Kidney (tissue), 14 donors: Measurements from ENCODE around the gene ADORA3. TPM values are rescaled to one million over a fixed set of nuclear protein-coding genes. Genes with fewer than 3 reads are reported as not detected.
A peak's percentile ranks its signal among the peaks of the same experiment; 100 is the strongest.

ENCODE experiments used
- DNase-seq, 5 donors: peaks; one replicate each; pipeline ENCODE4 v3.0.0-alpha.2; 2013 to 2020
- FAIRE-seq: peaks from 2 replicates; lab custom pipeline; 2012; peaks lifted over from hg19 to GRCh38; lab: Jason Lieb, UNC
- H3K27ac ChIP-seq, 2 donors: one replicate each; pipeline ENCODE4 v1.7.0; 2013; ENCODE audit warnings: low read depth in 2 of 2, low read length in 2 of 2, inconsistent platforms in 1 of 2
- H3K27me3 ChIP-seq: one replicate; pipeline ENCODE4 v1.7.1; 2013; ENCODE audit warnings: low read length, inconsistent platforms; ENCODE audit not compliant: control insufficient read depth, insufficient read depth
- H3K36me3 ChIP-seq, 3 donors: one replicate each; pipeline versions ENCODE4 v1.7.0 to v1.7.1; 2013; ENCODE audit warnings: low read length in 3 of 3, control low read depth in 1 of 3, inconsistent platforms in 1 of 3; ENCODE audit not compliant: insufficient read depth in 3 of 3, control insufficient read depth in 2 of 3
- H3K4me1 ChIP-seq, 3 donors: one replicate each; pipeline versions ENCODE4 v1.7.0 to v1.7.1; 2013; ENCODE audit warnings: low read length in 3 of 3, inconsistent platforms in 1 of 3, low read depth in 1 of 3; ENCODE audit not compliant: control insufficient read depth in 2 of 3, insufficient read depth in 2 of 3
- H3K4me3 ChIP-seq, 3 donors: one replicate each; pipeline versions ENCODE4 v1.7.0 to v1.8.1; 2013; ENCODE audit warnings: low read length in 3 of 3, control low read depth in 1 of 3, inconsistent platforms in 1 of 3
- H3K9ac ChIP-seq, 3 donors: one replicate each; pipeline versions ENCODE4 v1.7.0 to v1.7.1; 2013; ENCODE audit warnings: low read length in 3 of 3, control low read depth in 1 of 3, inconsistent platforms in 1 of 3
- H3K9me3 ChIP-seq, 3 donors: one replicate each; pipeline versions ENCODE4 v1.7.0 to v1.7.1; 2013; ENCODE audit warnings: low read length in 3 of 3, control low read depth in 1 of 3, inconsistent platforms in 1 of 3; ENCODE audit not compliant: control insufficient read depth in 2 of 3, insufficient read depth in 1 of 3
- CTCF ChIP-seq: IDR thresholded peaks from 3 replicates; pipeline ENCODE4 v1.5.1; 2012; ENCODE audit warnings: mild to moderate bottlenecking, moderate library complexity, borderline replicate concordance; ENCODE audit not compliant: insufficient read depth; ENCODE audit errors: extremely low read depth
- intact Hi-C: fragments of 100-400 bp; cut with DNase I; formaldehyde crosslinking; loops from one replicate; pipeline ENCODE4 v1.11.1; 2022
- polyA plus RNA-seq: library from polyadenylated mRNA; stranded (reverse); fragments of 350-450 nt; fragmentation: Illumina TruSeq; extraction: RNeasy Lipid Tissue Mini Kit (QIAGEN cat#74804); gene quantifications from one replicate; pipeline ENCODE4 v1.2.3, GENCODE V29; 2014; ENCODE audit warnings: low read depth, low replicate concordance; ENCODE audit not compliant: insufficient read depth
- total RNA-seq: library from RNA; stranded (reverse); fragmentation: NEBNext Ultra II Directional; extraction: Animal tissue kit (Norgen Biotek cat#: 25700); gene quantifications from one replicate; pipeline ENCODE4 v1.2.1, GENCODE V29; 2021
- donor health status: control.
- donor health status: control.
- donor health status: control.
- donor health status: control.
- donor health status: control.
- donor health status: DM: yes; HTN: yes; CAD: no.
- donor health status: Normal renal cell carcinoma (clear cell type).

ADORA3 gene
- total and polyA plus RNA-seq, 2 donors from 2014 or later, result 3.1 to 10.8 TPM

- intact Hi-C loops, result no loop called here
- H3K4me1 ChIP-seq, result no peaks in the 10 kb centered on the region
- H3K36me3 ChIP-seq, result no peaks in the 10 kb centered on the region
- FAIRE-seq (no peak), DNase-seq (peak in 1 of 5 donors; percentile 58)
- no peak overlapping the region for H3K27ac ChIP-seq
- no peak overlapping the region for H3K4me3 ChIP-seq
- H3K9ac ChIP-seq, result no peak overlapping the region
- H3K9me3 ChIP-seq, result no peaks in the 10 kb centered on the region
- no peaks in the 10 kb centered on the region for H3K27me3 ChIP-seq
- no peak for TF ChIP-seq CTCF
These were observed 12.4 kb downstream of the ADORA3 start for GRCh38 chr1:111491070-111491469.

- Histone ChIP-seq H3K9me3 (no peaks in the 10 kb centered on the region), H3K4me1 (no peaks in the 10 kb centered on the region), H3K27ac (no peak overlapping the region), H3K9ac (no peak overlapping the region), H3K27me3 (no peaks in the 10 kb centered on the region), H3K36me3 (no peaks in the 10 kb centered on the region), H3K4me3 (no peak overlapping the region)
- no peak for TF ChIP-seq CTCF
- intact Hi-C loops, result no loop called here
- DNase-seq (no peak), FAIRE-seq (no peak)
These were observed 13.2 kb downstream of the ADORA3 start for GRCh38 chr1:111490220-111490619.

- H3K36me3 ChIP-seq, result no peaks in the 10 kb centered on the region
- no peak overlapping the region for H3K4me3 ChIP-seq
- FAIRE-seq (no peak), DNase-seq (no peak)
- intact Hi-C loops, result loop anchor here (10.0 kb wide), 1 partner anchor 265 kb away; the partner anchor contains the start of gene DDX20
- TF ChIP-seq CTCF, result no peak
- H3K9me3 ChIP-seq, result no peaks in the 10 kb centered on the region
- no peak overlapping the region for H3K27ac ChIP-seq
- H3K27me3 ChIP-seq, result no peaks in the 10 kb centered on the region
- H3K4me1 ChIP-seq, result no peaks in the 10 kb centered on the region
- H3K9ac ChIP-seq, result no peak overlapping the region
These were observed 13.8 kb downstream of the ADORA3 start for GRCh38 chr1:111489604-111490003.

- Histone ChIP-seq H3K27ac (no peak overlapping the region), H3K9ac (no peak overlapping the region), H3K36me3 (no peaks in the 10 kb centered on the region), H3K4me3 (no peak overlapping the region), H3K4me1 (no peaks in the 10 kb centered on the region), H3K9me3 (no peaks in the 10 kb centered on the region), H3K27me3 (no peaks in the 10 kb centered on the region)
- FAIRE-seq, result no peak
- intact Hi-C loops, result loop anchor here (10.0 kb wide), 1 partner anchor 266 kb away; the partner anchor contains the start of gene DDX20
- no peak for TF ChIP-seq CTCF
- no peak for DNase-seq
These were observed 14.8 kb downstream of the ADORA3 start for GRCh38 chr1:111488669-111489068.
